ENCODE results near the gene ARHGEF17. TPM values are rescaled to one million over a fixed set of nuclear protein-coding genes. Genes with fewer than 3 reads are reported as not detected.
"Not testable (repeated sequence)": the region's sequence is repeated elsewhere in the genome, so short reads cannot be mapped to it uniquely, and the experiment has no call there.

Gene ARHGEF17
- total RNA-seq, 1 experiment from 2014 or later, result 8.8 TPM

- no peak for DNase-seq (ENCODE audit: low read depth)
These were observed 35.4 kb upstream of the ARHGEF17 start for GRCh38 chr11:73272680-73273038.

GRCh38 chr11:73273222-73273895, 34.7 kb upstream of the ARHGEF17 start:
- no peak for DNase-seq (ENCODE audit: low read depth)

- DNase-seq (ENCODE audit: low read depth), result not testable (repeated sequence)
These were observed 33.9 kb upstream of the ARHGEF17 start for GRCh38 chr11:73274191-73274590.

DNA sequence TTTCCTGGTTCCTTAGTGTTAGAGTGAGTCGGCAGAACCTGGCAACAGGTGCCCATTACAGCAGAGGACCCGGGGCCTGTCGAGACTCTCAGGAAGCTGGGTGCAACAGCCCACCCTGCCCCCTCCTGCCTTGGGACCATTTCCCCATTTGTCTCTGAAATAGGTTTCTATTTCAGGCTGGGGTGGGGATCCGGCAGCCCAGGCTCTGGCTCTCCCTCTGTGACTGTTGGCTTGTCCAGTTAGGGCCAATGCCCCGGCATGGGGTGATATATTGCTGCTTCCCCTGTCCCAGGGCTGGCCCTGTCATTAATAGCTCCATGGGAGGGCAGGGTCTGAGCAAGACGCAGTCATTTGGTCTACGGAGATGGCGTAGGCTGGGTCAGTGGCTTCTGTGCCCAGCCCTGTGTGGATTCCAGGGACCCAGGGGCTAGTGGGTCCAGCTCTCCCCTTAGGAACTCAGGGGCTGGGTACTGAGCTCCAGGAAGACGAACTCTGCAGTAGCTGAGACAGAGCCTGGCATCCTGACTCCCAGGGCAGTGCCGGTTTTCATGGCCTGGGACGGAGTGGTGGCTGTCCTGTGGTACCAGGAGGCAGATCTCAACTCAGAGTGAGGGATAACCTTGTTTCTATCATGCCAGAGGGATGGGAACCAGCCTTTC, 33.2 kb upstream of the ARHGEF17 start:
- no peak for DNase-seq (ENCODE audit: low read depth)

GRCh38 chr11:73275381-73275750, 32.7 kb upstream of the ARHGEF17 start:
- no peak for DNase-seq (ENCODE audit: low read depth)

DNA sequence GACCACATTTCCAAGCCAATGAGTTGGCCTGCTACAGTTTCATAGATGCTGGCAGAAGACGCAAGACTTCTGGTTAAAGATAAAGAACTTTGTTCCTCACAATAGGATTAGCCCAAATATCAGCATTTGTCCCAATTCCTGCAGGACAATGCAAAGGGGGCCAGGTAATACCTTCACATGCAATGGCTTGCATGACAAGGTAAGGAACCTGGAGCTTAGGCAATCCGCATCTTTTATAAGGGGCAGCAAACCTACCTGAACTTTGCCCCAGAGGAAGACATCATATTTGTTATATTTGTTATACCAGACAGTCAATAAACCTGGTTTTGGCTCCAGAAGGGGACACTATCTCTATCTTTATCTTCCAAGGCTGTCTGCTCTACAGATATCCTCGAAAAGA, 30.6 kb upstream of the ARHGEF17 start:
- no peak for DNase-seq (ENCODE audit: low read depth)

DNA sequence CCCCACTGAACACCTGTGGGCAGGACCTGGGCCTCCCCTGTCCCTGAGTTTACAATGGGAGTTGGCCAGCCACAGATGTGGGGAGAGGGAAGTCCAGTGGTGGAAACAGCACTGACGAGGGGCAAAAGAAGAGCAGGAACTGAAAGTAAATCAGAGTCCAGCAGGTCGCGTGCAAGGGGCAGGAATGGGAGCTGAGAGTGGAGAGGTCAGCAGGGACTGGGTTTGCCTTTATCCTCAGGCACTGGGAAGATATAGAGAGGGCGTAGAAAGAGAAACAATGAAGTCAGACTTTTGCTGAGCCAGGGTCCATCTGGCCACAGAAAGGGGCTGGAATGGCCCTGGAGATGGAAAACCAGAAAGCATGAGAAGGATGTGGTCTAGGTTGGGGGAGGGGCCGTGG, 27.4 kb upstream of the ARHGEF17 start:
- DNase-seq (ENCODE audit: low read depth), result no peak

DNA sequence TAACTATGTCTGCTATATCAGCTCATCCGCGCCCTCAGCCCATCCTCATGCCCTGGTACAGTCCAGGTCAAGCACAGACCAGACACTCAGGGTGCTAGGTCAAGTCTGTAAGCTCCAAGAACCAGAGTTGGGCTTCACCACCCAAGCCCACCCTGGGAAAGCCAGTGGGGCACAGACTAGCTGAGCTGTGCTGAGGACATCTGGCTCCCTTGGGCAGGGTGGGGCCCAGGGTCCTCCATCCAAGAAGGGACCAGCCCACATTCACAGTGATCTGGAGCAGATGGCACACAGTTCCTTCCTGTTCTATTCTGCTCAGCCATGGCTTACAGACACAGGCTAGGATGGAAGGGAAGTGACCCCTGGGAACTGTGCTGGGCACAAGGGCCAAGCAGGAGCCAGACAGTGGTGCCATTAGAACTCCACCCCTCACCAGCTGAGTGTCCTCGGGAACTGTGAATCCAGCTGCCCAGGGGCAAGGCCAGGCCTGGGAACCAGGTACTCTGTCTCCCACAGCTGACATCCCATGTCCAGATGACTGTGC, 26.8 kb upstream of the ARHGEF17 start:
- DNase-seq (ENCODE audit: low read depth), result no peak

DNA sequence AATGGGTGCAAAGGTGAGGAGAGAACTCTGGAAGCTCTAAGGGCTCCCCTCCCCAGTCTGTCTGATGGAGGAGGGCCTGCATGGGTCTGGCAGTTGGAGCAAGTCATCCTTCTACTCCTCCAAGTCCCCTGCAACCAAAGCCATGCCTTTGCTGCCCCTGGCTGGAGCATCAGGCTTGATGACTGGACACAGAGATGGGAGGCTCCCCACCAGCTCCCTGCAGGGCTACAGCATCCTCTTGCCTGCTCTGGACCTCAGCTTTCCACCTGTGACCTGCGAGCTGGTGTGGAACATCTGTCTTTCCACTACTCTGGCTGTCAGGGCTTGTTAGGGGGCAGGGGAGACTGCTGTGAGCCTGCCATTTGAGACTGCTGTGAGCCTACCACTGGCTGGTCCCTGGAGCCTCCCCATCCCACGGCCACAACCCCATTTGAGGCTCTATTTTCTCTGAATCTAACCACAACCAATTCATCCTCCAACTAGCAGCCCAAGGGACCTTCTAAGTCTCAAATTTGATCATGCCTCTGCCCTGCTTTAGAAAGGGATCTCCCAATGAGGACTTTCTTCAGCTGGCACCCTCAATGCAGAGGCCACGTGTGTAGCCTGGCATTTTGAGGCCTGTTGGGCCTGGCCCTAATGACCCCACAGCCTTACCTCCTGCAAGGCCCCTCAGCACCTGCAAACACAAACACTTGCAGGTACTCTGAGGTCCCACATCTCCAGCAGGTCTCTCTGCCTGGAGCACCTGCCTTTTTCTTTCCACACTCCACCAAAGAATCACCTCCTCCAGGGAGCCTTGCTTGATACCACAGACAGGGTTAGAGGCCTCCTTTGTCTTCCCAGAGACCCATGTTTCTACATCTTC, 26.0 kb upstream of the ARHGEF17 start:
- DNase-seq (ENCODE audit: low read depth), result no peak

DNA sequence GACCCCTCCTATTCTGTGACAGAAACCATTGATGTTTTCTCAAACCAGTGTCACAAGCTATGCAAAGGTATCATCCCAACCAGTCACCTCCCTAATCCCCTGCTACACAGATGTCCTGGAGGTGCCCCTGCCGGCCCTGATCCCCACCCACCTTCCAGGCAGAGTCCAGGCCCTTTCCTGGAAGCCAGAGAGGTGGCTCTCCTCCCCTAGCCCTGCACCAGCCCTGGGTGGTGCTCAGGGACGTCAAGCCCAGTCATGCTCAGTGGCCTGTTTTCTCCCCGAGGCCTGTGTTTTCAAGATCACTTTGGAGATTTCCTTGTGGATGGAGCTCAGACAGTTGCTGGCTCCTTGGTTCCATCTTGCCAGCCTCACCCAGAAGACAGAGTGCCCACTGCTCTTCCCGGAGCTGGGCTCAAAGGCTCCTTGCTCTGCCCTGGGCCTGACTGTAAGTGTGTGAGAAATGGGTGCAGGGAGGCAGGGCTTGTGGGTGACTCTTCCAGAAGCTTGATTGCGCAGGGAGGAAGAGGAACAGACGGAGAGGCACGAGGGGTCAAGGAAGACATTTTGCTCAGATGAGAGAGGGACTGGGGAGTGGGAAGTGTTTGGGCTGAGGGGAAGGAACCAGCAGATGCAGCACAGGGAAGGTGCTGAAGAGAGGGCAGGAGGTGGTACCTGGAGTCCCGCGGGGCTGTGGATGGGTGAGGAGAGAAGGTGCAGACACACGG, 24.6 kb upstream of the ARHGEF17 start:
- DNase-seq (ENCODE audit: low read depth), result no peak

DNA sequence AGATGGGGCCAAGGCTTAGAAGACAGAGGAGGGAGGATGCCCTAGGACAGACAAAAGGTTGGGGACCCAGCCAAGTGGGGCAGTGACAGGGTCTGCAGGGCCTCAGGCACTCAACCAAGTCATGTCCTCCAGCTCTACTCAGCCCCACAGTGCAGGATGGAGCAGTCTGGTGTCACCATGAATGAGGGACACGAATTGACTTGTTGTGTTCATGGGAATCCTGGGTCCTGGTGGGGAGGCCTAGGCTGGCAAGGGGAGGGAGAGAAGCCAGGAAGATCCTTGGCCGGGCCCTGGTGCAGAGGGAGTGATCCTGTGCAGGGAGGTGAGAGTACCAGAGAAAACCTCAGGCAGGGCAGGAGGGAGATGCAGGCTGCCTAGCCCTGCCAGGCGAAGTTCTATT, 24.0 kb upstream of the ARHGEF17 start:
- no peak for DNase-seq (ENCODE audit: low read depth)

DNA sequence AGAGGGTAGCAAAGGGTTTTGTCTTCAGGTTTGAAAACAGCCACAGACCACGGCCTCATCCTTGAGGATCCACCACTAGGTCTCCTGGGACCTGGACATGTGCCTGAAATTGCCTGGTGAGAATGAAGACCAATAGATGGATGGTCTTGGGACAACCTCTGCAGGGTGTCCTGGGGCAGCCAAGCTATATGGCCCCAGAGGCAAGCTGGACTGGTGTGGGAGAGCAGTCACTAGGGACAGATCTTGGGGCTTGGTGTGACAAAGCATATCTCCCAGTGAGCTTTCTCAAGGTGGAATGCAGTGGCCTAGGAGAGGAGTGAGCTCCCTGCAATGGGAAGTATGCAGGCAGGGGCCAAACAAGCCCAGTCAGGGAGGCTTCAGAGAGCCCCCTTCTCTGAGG, 22.4 kb upstream of the ARHGEF17 start:
- no peak for DNase-seq (ENCODE audit: low read depth)

DNA sequence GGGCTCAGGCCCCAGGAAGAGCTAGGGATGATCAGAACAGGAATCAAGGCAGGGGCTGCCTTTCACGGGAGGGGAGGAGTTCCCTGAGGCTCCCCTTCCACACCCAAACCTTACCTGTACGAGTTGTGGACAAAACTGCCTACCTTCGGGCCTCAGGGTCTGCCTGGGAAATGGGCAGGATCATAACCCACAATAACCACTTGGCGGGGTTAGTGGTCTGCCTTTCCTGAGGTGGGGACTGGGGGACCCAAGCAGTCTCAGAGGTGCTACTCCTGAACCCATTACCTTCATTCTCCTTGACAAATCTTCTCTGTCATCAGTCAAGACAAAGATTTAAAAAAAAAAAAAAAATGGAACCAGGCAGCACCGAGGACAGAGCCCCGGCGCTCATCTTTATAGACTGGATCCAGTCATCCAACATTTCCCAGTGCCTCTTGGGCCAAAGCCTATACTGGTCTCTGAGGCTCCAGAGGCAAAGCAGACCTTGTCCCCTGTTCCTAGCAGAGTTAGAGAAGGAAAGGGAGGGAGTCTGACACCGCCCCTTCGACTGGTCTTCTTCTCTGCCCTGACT, 21.8 kb upstream of the ARHGEF17 start:
- no peak for DNase-seq (ENCODE audit: low read depth)

- DNase-seq (ENCODE audit: low read depth), result no peak
These were observed 20.5 kb upstream of the ARHGEF17 start for GRCh38 chr11:73287400-73288101.

DNA sequence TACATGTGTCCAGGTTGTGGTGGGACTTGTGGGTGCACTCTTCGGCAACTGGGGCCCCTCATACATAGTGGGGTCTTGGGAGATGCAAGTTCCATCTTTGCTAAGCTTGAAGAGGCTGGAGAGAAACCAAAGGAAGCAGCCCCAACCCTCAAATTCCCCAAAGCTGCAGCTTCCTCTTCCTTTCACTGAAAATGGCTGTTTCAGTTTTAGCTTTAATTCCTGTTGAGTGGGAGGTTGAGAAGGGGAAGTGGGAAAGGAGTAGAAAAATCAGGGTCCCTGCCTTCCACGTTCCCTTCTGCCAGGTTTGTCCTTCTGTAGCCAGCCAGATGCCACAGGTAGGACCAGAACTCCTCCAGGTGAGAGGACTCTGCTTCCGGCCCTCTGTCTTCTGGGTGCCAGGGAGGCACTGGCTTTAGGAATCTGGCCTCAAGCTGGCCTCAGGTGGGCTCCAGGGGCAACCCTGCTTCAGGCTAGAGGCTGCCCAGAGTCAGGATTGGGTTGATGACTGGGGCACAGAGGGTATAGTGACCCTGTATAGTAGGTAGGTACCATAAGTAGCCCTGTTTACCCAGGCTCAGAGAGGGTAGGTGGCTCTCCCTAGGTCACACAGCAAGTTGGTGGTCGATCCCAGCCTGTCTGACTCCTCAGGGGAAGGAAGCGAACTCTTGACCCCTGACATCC, 19.7 kb upstream of the ARHGEF17 start:
- no peak for DNase-seq (ENCODE audit: low read depth)

- DNase-seq (ENCODE audit: low read depth), result peak; percentile 89
These were observed 19.0 kb upstream of the ARHGEF17 start for GRCh38 chr11:73288873-73289707.

DNA sequence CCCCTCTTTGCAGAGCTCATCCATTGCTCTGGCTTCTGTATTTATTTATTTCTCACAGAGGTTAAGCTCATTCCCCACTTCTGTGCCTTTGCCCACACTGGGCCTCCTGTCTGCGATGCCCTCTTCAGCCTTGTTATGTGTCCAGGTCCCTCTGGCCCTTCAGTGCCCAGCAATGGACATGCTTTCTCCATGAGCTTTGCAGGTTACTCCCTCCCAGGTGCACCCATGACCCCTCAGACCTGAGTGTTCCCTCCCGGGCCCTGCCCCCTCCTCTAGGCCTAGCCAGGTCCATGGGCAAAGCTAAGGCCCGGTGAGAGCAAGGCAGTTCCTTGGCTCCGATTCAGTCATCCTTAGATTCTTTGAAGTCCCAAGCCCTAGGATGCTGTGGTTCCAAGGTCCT, 17.5 kb upstream of the ARHGEF17 start:
- no peak for DNase-seq (ENCODE audit: low read depth)

- DNase-seq (ENCODE audit: low read depth), result no peak
These were observed 16.9 kb upstream of the ARHGEF17 start for GRCh38 chr11:73291196-73291595.

Data from HT1080 (cell line).